ENCODE measurements around the gene CIAPIN1. TPM values are rescaled to one million over a fixed set of nuclear protein-coding genes. Genes with fewer than 3 reads are reported as not detected.

Gene CIAPIN1
- total RNA-seq, 1 experiment from 2014 or later: 99.9 TPM

- intact Hi-C loops (cut with micrococcal nuclease): no loop called here
- Mint-ChIP-seq H3K4me3 (ENCODE audit: unreplicated experiment) (no peak overlapping the region), H3K9me3 (ENCODE audit: unreplicated experiment) (no peaks in the 10 kb centered on the region), H3K36me3 (ENCODE audit: insufficient read depth, unreplicated experiment) (no peaks in the 10 kb centered on the region), H3K27ac (ENCODE audit: low read depth, unreplicated experiment) (no peak overlapping the region), H3K27me3 (ENCODE audit: insufficient read depth, unreplicated experiment) (no peaks in the 10 kb centered on the region), H3K4me1 (ENCODE audit: insufficient read depth, unreplicated experiment) (peaks cover 10% of the 10 kb centered on the region)
- DNase-seq (ENCODE audit: unreplicated experiment): peak; percentile 49
- CTCF ChIA-PET: interaction anchor here (0.6 to 0.7 kb wide), 2 partner anchors 288 to 375 kb away, joined by 3 read pairs; no protein-coding TSS in a partner anchor
- TF ChIP-seq CTCF (IDR thresholded peaks at IDR 0.05; ENCODE audit: unreplicated experiment): no peak
- BruUV-seq (replicated peaks): no TSS peak
- POLR2A ChIA-PET: interaction anchor here (0.6 to 0.7 kb wide), 2 partner anchors 67 to 116 kb away, joined by 3 read pairs; partner anchors contain the start of genes CIAPIN1 and COQ9
Measured at GRCh38 chr16:57380671-57381462, 66.3 kb downstream of the CIAPIN1 start.

- peak; percentile 83 for DNase-seq (ENCODE audit: unreplicated experiment)
- no peak for TF ChIP-seq CTCF (IDR thresholded peaks at IDR 0.05; ENCODE audit: unreplicated experiment)
- CTCF ChIA-PET: no interaction called here
- no TSS peak for BruUV-seq (replicated peaks)
- no peaks in the 10 kb centered on the region for H3K9me3 Mint-ChIP-seq (ENCODE audit: unreplicated experiment)
- no peak overlapping the region for H3K4me3 Mint-ChIP-seq (ENCODE audit: unreplicated experiment)
- intact Hi-C loops (cut with micrococcal nuclease): no loop called here
- peaks cover 10% of the 10 kb centered on the region for H3K4me1 Mint-ChIP-seq (ENCODE audit: insufficient read depth, unreplicated experiment)
- no peak overlapping the region for H3K27ac Mint-ChIP-seq (ENCODE audit: low read depth, unreplicated experiment)
- POLR2A ChIA-PET: no interaction called here
- H3K27me3 Mint-ChIP-seq (ENCODE audit: insufficient read depth, unreplicated experiment): no peaks in the 10 kb centered on the region
- H3K36me3 Mint-ChIP-seq (ENCODE audit: insufficient read depth, unreplicated experiment): no peaks in the 10 kb centered on the region
Measured at GRCh38 chr16:57379579-57379978, 67.6 kb downstream of the CIAPIN1 start.

Other genes starting within 250 kb of the CIAPIN1 start
- gene ARL2BP, start 202.1 kb downstream of the CIAPIN1 start, total RNA-seq (2022): 94.4 and 114 TPM in 2 replicates
- 3.9 and 6.1 TPM in 2 replicates for gene PLLP, start 162.7 kb downstream of the CIAPIN1 start, total RNA-seq (2022)
- not detected in 2 replicates for gene CCL22, start 88.6 kb downstream of the CIAPIN1 start, total RNA-seq (2022)
- not detected in 2 replicates for gene CX3CL1, start 74.9 kb downstream of the CIAPIN1 start, total RNA-seq (2022)
- not detected in 2 replicates for gene CCL17, start 42.6 kb downstream of the CIAPIN1 start, total RNA-seq (2022)
- 72.5 and 80.8 TPM in 2 replicates for gene COQ9, start 94 bp upstream of the CIAPIN1 start, total RNA-seq (2022)
- 43.3 and 44.8 TPM in 2 replicates for gene POLR2C, start 15.3 kb upstream of the CIAPIN1 start, total RNA-seq (2022)
- gene DOK4, start 39.1 kb upstream of the CIAPIN1 start, total RNA-seq (2022): 6.4 and 7.5 TPM in 2 replicates
- gene CCDC102A, start 89.2 kb upstream of the CIAPIN1 start, total RNA-seq (2022): 3.8 and 4.1 TPM in 2 replicates
- not detected in 2 replicates for gene ADGRG5, start 95.3 kb upstream of the CIAPIN1 start, total RNA-seq (2022)
- 10.1 and 10.2 TPM in 2 replicates for gene ADGRG1, start 181.2 kb upstream of the CIAPIN1 start, total RNA-seq (2022)
- not detected in 2 replicates for gene ADGRG3, start 220.9 kb upstream of the CIAPIN1 start, total RNA-seq (2022)
- not detected in 2 replicates for gene DRC7, start 247.4 kb upstream of the CIAPIN1 start, total RNA-seq (2022)

Measured in MCF 10A (cell line).